Activated CD8-positive, alpha-beta memory T cell treated with anti-CD3 and anti-CD28 coated beads, Interleukin-2, amount 50 U/mL, for 1 hour (primary cell): ENCODE results near the gene TAF1B.
"Not testable (repeated sequence)": the region's sequence is repeated elsewhere in the genome, so short reads cannot be mapped to it uniquely, and the experiment has no call there.

ENCODE experiments used
- DNase-seq: peaks from one replicate; pipeline ENCODE4 v3.0.0-alpha.2; 2020; ENCODE audit errors: extremely low read depth

The TAF1B gene

DNA sequence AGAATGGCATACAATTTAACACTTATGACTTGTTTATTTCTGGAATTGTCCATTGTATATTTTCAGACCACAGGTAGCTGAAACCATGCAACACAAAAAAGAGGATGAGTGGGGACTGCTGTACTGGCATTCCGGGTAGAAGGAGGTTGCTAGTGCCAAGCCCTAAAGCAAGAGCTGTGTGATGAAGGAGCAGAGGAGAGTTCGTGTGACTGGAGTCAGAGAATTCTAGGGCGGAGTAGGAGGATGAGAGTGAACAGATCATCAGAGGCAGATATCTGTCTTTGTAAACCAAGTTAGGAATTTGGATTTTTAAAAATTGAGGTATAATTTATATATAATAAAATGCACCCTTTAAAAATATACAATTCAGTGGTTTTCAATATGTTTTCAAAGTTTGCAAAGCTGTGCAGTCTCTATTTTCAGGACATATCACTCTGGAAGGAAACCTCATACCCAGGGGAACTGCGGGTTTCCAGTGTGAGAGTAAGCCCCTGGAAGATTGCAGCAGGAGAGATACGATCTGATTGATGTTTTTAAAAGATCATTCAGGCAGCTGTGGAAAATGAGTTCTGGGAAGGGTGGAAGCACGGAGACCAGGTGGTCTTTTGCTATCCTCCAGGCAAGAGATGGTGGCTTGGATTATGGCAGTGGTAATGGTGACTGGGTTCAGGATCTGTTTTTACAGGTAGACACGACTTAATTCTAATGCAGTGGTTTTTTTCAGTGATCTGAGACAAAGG lies 36.4 kb downstream of the TAF1B start:
- no peak for DNase-seq

DNA sequence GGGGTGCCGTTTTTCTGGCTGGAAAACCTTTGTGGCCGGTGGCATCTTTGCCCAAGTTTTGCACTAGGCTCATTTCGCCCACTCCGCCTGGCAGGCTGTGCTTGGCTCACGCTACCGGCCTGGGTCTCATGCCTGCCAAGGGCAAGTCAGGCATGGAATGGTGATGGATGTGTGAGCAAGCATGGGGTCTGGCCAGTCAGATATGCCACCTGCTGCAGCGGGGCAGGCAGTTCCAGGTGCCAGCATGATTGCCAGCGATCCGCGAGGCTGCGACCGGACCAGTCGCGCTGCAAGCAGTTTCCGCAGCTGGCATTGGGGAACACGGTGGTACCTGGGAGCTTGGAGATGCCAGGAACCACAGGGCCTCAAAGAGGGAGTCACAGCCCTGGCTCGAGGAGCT lies 40.6 kb downstream of the TAF1B start:
- DNase-seq: no peak

DNA sequence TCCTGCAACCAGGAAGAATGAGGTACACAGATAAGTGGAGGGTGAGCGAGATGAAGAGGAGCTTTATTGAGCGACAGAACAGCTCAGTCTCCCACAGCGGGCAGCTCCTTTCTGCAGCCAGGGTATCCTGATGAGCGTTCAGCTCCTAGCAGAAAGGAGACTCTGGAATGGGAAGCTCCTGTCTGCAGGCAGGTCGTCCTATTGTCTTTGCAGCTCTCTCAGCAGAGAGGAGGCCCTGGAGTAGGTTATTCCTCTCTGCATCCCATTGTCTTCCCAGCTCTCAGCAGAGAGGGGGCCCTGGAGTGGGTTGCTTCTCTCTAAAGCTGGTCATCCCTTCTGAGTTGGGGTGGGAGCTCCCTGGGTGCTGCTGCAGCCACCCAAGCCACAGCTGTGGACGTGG lies 41.2 kb downstream of the TAF1B start:
- no peak for DNase-seq

DNA sequence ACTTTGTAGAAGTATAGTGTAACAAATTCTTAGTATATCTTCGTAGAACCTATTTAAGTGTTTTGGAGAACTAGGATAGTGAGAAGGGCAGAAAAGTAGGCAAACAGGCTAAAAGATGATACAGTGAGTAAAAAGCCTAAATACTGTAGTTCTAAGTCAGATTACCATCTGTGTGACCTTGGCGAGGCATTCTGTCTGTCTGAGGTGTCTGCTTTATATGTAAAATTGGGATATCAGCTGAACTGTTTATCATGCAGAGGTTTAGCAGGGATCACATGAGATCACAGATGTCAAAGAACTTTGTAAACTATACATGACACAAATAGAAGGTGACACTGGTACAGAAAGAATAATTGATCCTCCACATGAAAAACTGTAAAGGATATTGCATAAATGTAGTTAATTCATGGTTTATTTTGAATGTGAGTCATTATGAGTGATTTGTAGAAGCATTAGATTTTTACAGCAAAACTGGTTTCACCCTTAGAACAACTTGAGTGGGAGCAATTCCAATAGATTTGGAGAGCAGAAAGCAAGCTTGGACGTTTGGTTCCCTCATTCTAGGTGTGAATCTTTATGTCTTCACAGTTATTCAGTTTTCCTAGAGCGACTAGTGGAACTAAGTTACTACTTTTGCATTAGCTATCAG lies 41.9 kb downstream of the TAF1B start:
- no peak for DNase-seq

DNA sequence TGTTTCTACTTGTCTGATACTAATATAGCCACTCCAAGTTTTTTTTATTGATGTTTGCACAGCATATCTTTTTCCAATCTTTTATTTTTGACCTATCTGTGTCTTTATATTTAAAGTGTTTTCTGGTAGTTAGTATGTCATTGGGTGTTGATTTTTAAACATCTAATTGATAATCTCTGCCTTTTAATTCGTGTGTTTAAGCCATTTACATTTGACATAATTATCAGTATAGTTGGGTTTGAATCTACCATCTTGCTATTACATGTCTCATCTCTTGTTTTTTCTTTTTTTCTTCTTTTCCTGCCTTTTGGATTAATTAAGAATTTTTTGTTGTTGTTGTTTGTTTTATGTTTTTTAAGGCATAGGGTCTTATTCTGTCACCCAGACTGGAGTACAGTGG lies 44.2 kb downstream of the TAF1B start:
- DNase-seq: no peak

DNA sequence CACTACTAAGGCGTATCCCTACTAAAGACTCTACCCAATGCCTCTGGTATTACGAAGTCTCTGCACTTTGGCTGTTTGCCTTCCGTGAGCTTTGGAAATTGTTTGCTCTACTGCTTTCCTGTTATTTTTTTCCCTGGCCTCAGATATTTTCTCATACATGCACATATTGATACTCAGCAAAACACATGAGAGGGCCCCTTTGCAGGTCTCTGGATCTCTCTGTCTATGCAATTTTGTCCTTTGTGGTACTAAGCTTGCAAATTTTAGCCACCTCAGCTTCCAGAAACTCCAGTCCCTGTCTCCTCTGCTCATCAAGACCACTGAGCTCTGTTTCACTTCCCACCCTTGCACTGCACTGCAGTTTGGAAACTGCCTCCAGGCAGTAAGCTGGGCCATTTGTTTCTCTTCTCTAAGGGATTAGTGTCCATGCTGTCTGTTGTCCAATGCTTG lies 46.6 kb downstream of the TAF1B start:
- DNase-seq: no peak

DNA sequence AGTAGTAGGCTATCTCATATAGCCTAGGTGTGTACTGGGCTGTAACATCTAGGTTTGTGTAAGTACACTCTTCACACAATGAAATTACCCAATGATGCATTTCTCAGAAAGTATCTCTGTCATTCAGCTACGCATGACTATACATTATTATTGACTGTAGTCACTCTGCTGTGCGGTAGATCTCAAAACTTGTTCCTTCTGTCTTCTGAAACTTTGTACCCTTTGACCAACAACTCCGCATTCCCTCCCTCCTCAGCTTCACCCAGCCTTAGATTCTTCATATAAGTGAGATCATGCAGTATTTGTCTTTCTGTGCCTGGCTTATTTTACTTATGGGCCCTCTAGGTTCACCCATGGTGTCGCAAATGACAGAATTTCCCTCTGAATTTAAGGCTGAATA lies 49.0 kb downstream of the TAF1B start:
- no peak for DNase-seq

DNA sequence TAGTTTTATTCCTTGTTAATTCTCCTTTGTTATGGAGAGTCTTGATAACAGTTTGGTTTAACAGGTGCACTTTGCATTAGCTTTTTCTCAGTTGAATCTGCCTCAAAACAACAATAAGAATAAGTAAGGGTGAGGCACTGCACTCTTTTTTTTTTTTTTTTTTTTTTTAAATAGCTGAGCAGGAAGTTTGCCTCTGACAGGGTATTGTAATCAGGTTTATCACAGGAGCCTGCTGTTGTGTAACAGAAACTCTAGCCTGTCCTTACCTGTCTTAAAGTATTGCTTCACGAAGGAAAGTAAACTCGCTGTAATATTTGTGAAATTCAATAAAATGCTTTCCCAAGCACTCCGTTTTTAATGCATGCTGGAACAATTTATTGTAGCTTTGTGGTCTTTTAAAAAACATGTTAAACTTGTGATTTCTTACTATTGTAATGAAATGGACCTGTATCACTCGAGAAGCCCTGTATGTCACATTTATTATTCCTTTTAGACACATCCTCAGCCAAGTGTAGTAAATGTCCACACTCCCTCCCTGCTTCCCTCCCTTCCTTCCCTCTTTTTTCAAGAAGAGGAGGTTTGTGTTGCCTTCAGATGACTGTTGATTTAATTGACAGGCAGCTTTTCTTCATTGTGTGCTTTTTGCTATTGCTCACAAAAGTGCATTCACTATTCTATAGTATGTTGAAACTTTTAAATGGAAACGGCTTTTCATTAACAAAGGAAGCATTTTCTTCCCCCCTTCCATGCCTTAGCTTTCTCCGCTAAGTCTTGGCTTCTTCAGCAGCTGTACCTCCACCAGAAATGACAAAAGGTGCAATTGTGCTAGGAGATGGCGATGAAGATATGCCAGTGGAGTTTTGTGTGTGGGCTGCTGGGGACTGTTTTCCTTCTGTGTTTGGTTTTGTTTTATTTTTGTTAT lies 52.7 kb downstream of the TAF1B start:
- DNase-seq: no peak

DNA sequence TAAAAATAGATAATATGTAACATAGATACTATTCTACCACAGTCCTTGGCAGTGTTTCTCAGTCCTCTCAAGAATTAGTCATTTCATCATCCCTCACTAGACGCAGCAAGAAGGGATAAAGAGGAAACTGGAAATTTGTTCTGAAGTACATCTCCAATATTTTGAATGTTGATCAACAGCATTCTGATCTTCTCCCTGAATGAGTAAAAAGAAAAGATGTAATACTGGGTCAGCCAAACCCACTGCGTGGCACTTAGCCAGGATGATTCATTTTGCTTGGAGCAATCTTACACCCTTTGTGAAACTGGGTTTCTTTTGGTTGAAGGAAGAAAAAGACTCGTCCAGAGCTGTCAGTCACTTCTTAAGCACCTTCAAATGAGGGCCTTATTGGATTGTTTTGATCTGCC lies 54.1 kb downstream of the TAF1B start:
- DNase-seq: no peak

DNA sequence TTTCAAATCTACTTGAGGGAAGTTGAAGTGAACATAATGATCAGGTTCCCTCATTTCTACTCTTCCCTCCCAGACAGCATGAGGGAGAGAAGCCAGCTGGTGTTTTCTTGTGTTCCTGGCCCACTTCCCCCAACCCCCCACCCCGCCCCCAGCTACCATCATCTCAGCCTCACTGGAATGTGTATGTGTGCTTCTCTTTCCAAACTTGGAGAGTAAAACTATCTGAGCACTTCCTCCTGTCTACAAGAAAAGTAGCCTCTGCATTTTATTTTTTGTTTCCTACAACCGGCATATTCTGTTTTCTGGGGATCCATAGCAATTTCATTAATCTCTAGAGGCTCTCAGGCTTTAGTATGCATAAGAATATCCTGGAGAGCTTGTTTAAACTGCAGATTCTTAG lies 54.6 kb downstream of the TAF1B start:
- DNase-seq: no peak

DNA sequence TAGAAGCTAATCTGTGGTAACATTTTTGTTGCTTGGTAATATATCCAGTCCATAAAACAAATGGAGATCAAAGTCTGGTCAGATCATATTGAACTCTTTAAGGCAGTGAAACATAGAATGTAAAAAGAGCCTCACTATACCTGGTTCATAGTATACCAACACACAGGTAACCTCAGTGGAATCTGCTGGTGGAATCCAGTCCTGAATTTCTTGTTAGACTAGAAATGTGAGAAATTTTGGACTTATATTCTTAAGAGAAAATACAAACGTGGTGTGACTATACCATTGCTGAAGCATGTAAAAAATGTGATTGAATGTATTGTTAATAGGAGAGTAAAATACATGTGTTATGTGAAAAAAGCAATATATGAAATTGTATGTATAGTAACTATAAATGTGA lies 62.1 kb downstream of the TAF1B start:
- no peak for DNase-seq

DNA sequence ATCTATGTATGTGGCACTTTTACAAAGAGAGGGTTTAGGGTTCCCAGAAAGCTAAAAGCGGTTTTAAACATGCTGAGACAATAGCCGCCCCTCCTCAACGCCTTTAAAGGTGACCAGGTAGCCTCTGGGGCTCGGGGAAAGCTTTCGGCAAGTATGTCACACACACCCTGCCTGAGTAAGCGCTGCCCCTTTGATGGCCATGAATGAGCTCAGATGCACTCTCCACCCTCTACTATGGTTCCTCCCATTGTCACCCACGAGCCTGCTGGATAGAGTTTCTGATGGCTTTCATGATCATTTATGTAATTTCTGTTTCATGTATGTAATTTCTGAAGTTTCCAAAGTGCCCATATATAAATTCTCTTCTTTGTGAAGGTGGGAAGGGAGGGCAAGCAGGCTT lies 64.1 kb downstream of the TAF1B start:
- DNase-seq: no peak

DNA sequence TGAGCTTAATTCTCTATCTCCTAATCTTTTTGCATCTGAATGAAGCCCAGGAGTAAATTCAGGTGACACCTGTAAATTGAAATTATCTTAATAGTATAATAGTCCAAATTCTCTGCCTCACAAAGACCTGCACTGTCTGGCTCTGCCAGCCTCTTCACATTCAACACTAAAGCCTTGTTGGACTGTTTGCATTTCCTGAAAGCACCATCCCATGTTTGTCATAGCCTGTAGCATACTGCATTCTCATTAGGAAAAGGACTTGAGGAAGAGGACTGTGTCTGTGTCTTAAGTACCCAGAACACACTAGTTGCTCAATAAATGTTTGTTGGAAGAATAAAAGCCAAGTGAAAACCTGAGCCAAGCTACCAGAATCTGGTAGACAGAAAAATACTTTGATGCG lies 65.4 kb downstream of the TAF1B start:
- no peak for DNase-seq

DNA sequence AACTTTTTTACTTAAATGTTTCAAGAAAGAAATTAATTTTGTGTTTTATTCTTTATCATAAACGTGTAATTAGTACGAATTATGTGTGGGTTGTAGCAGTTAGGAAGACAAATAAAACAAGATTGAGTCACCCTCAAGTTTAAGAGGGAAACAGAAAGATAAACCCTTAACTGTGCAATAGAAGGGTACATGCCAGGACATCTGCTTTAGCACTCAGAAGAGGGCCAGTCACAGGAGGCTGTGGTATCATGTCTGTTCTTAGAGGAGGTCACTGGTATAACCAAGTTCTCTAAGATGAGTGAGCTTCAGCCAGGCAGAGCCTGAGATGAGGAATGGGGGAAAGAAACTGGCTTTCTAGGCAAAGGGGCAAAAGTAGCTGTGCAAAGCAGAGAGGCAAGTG lies 65.8 kb downstream of the TAF1B start:
- no peak for DNase-seq

DNA sequence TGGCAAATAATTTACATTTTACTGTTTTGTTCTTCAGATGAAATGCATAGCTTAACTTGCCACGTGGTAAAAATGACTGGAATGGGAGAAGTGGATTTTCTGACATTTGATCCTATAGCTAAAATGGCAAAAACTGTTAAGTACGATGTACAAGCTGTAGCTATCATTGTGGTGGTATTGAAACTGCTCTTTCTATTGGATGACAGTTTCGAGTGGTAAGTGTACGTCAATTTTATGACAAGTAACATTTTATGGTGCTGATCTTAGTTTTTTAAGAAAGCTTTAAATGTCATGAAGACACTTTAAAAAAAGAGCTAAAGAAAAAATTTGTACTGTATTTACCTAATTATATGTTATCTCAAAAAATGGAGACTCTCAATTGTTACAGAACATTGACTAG lies 67.4 kb downstream of the TAF1B start:
- DNase-seq: no peak

DNA sequence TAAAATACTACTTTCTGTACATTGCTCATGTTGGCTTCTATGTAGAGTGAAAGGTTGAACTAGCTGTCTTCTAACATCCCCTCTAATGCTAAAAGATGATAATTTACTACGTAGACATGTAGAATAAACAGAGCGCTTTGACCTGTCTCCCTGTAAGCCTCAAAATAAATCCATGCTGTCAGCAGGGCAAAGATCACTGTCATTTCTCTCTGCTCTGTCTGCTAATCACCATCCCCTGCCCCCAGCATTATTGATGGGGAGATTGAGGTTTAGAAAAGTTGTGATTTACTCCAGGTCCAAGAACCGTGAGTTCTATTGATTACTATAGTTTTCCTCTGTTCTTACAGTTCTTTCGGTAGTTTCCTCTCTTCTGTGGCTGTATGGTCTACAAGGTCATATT lies 69.2 kb downstream of the TAF1B start:
- no peak for DNase-seq

DNA sequence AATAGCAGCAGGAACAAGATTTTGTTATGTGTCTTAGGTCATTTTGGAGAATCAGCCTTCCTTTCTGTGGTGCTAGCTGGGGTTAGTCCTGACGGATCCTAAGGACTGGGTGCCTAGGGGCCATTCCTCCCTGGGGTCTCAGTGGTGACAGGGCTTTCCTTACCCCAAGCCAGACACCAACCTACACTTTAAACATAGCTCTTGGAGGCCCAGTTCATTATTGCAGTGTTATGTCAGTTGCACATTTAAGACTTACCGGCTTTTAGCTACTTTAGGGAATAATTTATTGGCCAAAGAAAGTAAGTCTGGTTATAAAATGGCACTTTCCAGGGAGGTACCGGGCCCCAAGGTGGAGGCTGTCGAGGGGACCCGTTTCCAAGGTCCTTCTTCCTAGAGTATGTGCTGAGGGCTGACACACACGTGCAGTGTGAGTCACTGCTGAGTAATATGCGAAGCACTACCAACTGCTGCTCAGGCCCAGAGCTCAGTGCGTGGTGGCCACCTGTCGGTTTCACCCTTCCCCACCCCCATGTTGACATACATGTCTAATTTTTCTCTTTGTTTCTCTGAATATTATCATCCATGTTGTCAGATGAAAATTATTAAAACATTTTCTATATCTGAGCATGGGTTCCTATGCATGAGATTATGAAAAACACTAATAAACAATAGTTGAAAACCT lies 71.3 kb downstream of the TAF1B start:
- no peak for DNase-seq

DNA sequence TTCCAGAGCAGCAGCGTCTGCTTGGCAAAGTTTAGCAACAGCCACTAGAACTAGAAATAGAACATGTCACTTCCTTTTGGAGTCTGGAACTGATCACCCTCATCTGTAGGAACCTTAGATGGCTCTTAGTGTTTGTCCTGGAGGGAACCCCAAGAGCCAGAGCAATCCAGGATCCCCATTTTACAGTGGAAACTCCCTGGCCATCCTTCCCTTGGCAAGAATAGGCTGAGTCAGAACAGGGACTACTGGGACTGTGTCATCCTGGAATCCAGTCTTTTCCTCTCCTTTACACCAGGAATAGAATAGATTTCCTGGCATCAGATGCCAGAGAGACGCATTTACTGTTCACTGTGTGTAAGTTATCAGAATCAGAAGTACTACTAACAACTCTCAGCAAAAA lies 75.0 kb downstream of the TAF1B start:
- no peak for DNase-seq

DNA sequence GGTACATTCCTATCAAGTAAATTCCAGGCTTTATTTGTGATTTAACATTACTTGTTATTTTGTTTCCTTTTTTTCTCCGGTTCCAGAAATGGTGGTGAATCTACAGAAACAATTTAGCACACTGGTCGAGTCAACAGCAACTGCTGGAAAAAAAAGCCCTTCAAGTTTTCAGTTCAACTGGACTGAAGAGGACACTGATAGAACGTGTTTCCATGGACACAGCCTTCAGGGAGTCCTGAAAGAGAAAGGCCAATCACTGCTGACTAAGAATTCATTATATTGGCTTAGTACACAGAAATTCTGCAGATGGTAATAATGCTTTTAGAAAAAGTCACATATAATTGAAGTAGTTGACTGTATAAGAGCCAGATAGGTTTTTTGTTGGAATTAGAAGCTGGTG lies 76.2 kb downstream of the TAF1B start:
- DNase-seq: no peak

DNA sequence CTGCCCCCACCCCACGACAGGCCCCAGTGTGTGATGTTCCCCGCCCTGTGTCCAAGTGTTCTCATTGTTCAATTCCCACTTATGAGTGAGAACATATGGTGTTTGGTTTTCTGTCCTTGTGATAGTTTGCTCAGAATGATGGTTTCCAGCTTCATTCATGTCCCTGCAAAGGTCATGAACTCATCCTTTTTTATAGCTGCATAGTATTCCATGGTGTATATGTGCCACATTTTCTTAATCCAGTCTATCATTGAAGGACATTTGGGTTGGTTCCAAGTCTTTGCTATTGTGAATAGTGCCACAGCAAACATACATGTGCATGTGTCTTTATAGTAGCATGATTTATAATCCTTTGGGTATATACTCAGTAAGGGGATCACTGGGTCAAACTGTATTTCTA lies 83.7 kb downstream of the TAF1B start:
- DNase-seq: not testable (repeated sequence)

DNA sequence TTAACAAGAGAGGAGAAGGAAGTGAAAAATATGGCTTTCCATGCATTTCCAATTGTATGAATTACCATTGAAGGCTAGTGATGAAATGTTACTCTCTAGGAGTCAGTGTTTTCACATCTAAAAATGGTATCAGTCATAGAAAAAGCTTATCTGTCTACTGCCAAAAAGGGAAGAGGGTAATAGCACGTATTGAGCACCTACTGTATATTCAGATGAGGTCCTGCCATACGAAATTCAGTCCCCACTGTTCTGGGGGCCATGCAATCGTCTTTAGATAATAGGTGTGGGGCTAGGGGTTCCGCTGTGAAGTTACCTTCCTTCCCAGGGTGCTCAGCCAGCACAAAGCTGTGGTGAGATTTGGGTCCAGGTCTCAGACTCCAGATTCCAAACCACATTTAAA lies 94.0 kb downstream of the TAF1B start:
- no peak for DNase-seq

DNA sequence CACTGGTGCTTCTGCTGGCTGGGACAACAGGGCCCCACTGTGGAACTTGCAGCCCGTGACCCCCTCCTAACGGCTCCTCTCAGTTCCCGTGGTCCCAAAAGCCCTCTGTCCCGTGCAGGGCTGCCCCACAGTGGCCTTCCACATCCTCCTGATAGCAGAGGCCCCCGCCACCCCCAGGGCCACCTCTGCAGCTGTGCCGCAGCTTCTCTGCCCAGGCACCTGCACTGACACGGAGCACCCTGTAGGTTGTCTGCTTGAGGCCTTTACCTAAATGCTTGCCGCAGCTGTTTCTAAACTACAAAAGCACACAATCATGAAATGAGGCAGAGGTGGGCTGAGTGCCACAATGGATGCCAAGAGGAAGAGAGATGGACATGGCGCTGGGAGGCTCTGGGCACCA lies 94.7 kb downstream of the TAF1B start:
- no peak for DNase-seq
